HepG2 (cell line): ENCODE results near the gene IZUMO4. TPM values are rescaled to one million over a fixed set of nuclear protein-coding genes. Genes with fewer than 3 reads are reported as not detected.

Experiments
- ADNP ChIP-seq: sonication (generic); formaldehyde crosslinking; IDR thresholded peaks from 2 replicates; pipeline ENCODE4 v1.4.0; 2020; ENCODE audit warnings: missing genetic modification reagents
- EEA1 ChIP-seq: sonication (generic); formaldehyde crosslinking; IDR thresholded peaks from 2 replicates; pipeline ENCODE4 v1.5.1; 2020; ENCODE audit warnings: mild to moderate bottlenecking, missing genetic modification reagents, borderline replicate concordance
- EP300 ChIP-seq, 3 experiments: sonication (generic) in 1 of 3; formaldehyde crosslinking in 1 of 3; IDR thresholded peaks; 2 replicates each; pipeline versions ENCODE4 v1.5.1 to v1.6.1; 2011 to 2020; ENCODE audit warnings: low read depth in 2 of 3, low read length in 2 of 3, borderline replicate concordance in 1 of 3, improper control_type of control experiment in 1 of 3, mild to moderate bottlenecking in 1 of 3, missing genetic modification reagents in 1 of 3, moderate library complexity in 1 of 3
- HHEX ChIP-seq: IDR thresholded peaks from 2 replicates; pipeline ENCODE4 v1.6.1; 2016; ENCODE audit warnings: control low read depth
- KDM5B ChIP-seq: sonication (generic); formaldehyde crosslinking; IDR thresholded peaks from 2 replicates; pipeline ENCODE4 v1.4.0; 2020; ENCODE audit warnings: missing genetic modification reagents, mild to moderate bottlenecking, borderline replicate concordance
- NFKB2 ChIP-seq: sonication (generic); formaldehyde crosslinking; IDR thresholded peaks from 2 replicates; pipeline ENCODE4 v1.4.0; 2020; ENCODE audit warnings: missing genetic modification reagents, borderline replicate concordance
- NFYB ChIP-seq: sonication (generic); formaldehyde crosslinking; IDR thresholded peaks from 2 replicates; pipeline ENCODE4 v1.4.0; 2020; ENCODE audit warnings: missing genetic modification reagents
- NONO ChIP-seq, 2 experiments: fragments of 450-650 bp in 1 of 2; sonication (generic) in 1 of 2; formaldehyde crosslinking in 1 of 2; IDR thresholded peaks in 1 of 2; conservative IDR thresholded peaks in 1 of 2; 2 replicates each; pipeline versions ENCODE4 v1.6.1 to v1.8.0; 2017 to 2022; ENCODE audit warnings: mild to moderate bottlenecking in 1 of 2, missing genetic modification reagents in 1 of 2, moderate library complexity in 1 of 2
- PRPF4 ChIP-seq: fragments of 200-400 bp; formaldehyde crosslinking; IDR thresholded peaks from 2 replicates; pipeline ENCODE4 v1.6.1; 2016; ENCODE audit warnings: low read length, low read depth; ENCODE audit not compliant: poor library complexity, severe bottlenecking
- SIN3A ChIP-seq: IDR thresholded peaks from 2 replicates; pipeline ENCODE4 v1.6.1; 2011; ENCODE audit warnings: low read depth, mild to moderate bottlenecking, control low read depth, low read length, borderline replicate concordance
- SP4 ChIP-seq: sonication (generic); formaldehyde crosslinking; IDR thresholded peaks from 2 replicates; pipeline ENCODE4 v1.8.1; 2023; ENCODE audit warnings: mild to moderate bottlenecking, missing genetic modification reagents
- SUZ12 ChIP-seq: fragments of 150-350 bp; IDR thresholded peaks from 2 replicates; pipeline ENCODE4 v1.6.1; 2014; ENCODE audit warnings: low read depth, low read length
- ZBTB3 ChIP-seq: sonication (generic); formaldehyde crosslinking; IDR thresholded peaks from 2 replicates; pipeline ENCODE4 v1.4.0; 2020; ENCODE audit warnings: low read depth, mild to moderate bottlenecking, moderate library complexity, missing genetic modification reagents, borderline replicate concordance
- ZKSCAN1 ChIP-seq: fragments of 150-350 bp; IDR thresholded peaks from 2 replicates; pipeline ENCODE4 v1.6.1; 2014; ENCODE audit warnings: low read length
- ZKSCAN8 ChIP-seq: IDR thresholded peaks from 2 replicates; pipeline ENCODE4 v1.6.1; 2016; ENCODE audit warnings: borderline replicate concordance, missing genetic modification reagents, missing compliant biosample characterization
- ZNF124 ChIP-seq: sonication (generic); formaldehyde crosslinking; IDR thresholded peaks from 2 replicates; pipeline ENCODE4 v1.4.0; 2020; ENCODE audit warnings: missing genetic modification reagents
- ZNF33B ChIP-seq: sonication (generic); formaldehyde crosslinking; IDR thresholded peaks from 2 replicates; pipeline ENCODE4 v1.5.1; 2020; ENCODE audit warnings: mild to moderate bottlenecking, missing genetic modification reagents
- ZNF432 ChIP-seq: sonication (generic); formaldehyde crosslinking; IDR thresholded peaks from 2 replicates; pipeline ENCODE4 v1.5.0; 2020; ENCODE audit warnings: missing genetic modification reagents, mild to moderate bottlenecking, borderline replicate concordance
- ZNF460 ChIP-seq: sonication (generic); formaldehyde crosslinking; IDR thresholded peaks from 2 replicates; pipeline ENCODE4 v1.5.1; 2020; ENCODE audit warnings: missing genetic modification reagents, mild to moderate bottlenecking, borderline replicate concordance
- ZNF501 ChIP-seq: sonication (generic); formaldehyde crosslinking; IDR thresholded peaks from 2 replicates; pipeline ENCODE4 v1.5.1; 2020; ENCODE audit warnings: mild to moderate bottlenecking, moderate library complexity, missing genetic modification reagents
- ZNF530 ChIP-seq: sonication (generic); formaldehyde crosslinking; IDR thresholded peaks from 2 replicates; pipeline ENCODE4 v1.5.0; 2020; ENCODE audit warnings: low read depth, mild to moderate bottlenecking, missing genetic modification reagents
- ZSCAN25 ChIP-seq: sonication (generic); formaldehyde crosslinking; IDR thresholded peaks from 2 replicates; pipeline ENCODE4 v1.8.0; 2022; ENCODE audit warnings: mild to moderate bottlenecking, missing genetic modification reagents
- ZSCAN9 ChIP-seq: IDR thresholded peaks from 2 replicates; pipeline ENCODE4 v1.6.1; 2016; ENCODE audit warnings: borderline replicate concordance
- polyA plus RNA-seq, 8 experiments: library from polyadenylated mRNA; depleted of rRNA in 3 of 8; stranded (reverse) in 7 of 8; unstranded in 1 of 8; fragments of >200 nt; fragmentation: Illumina TruSeq in 4 of 8; extraction: Trizol in 4 of 8; gene quantifications; 2 replicates each; pipeline versions ENCODE4 v1.2.1 to v1.2.3, GENCODE V29; 2011 to 2016; ENCODE audit warnings: low read depth in 4 of 8, missing spikeins in 1 of 8, mixed read lengths in 1 of 8; ENCODE audit not compliant: insufficient read depth in 1 of 8
- total RNA-seq, 5 experiments: library from RNA; depleted of rRNA; stranded (reverse); fragments of >200 nt; fragmentation: Illumina TruSeq; extraction: Trizol; gene quantifications; 2 replicates each; pipeline ENCODE4 v1.2.3, GENCODE V29; 2016; ENCODE audit warnings: low read depth in 1 of 5
- TF ChIP-seq, protein P1 (sequence below): sonication (generic); formaldehyde crosslinking; IDR thresholded peaks from 2 replicates; pipeline ENCODE4 v1.4.0; 2020; ENCODE audit warnings: missing genetic modification reagents
- TF ChIP-seq, protein P2 (sequence below): sonication (generic); formaldehyde crosslinking; IDR thresholded peaks from 2 replicates; pipeline ENCODE4 v1.5.0; 2020; ENCODE audit warnings: missing genetic modification reagents

The IZUMO4 gene
- total and polyA plus RNA-seq, 2 of the 13 experiments (the other 11 are each of a cell fraction or from before 2014, with no cell fraction given): 0.77 to 3.9 TPM

GRCh38 chr19:2064788-2065524 is 31.8 kb upstream of the IZUMO4 start (continued):
- no peak for TF ChIP-seq SUZ12
- no peak for TF ChIP-seq EEA1
- no peak for TF ChIP-seq NONO (IDR thresholded peaks at IDR 0.05)
- TF ChIP-seq NONO (CRISPR knock-in tag; conservative IDR thresholded peaks at IDR 0.05): no peak
- TF ChIP-seq NFKB2 (CRISPR knock-in tag): no peak; the same call in none of the 2 replicates
- no peak for TF ChIP-seq SIN3A
- 0 out of 2 replicates have a peak, but pooled peaks have one; percentile 27 for TF ChIP-seq ADNP (CRISPR knock-in tag)
- no peak for TF ChIP-seq ZNF124 (CRISPR knock-in tag)
- TF ChIP-seq, protein P1, sequence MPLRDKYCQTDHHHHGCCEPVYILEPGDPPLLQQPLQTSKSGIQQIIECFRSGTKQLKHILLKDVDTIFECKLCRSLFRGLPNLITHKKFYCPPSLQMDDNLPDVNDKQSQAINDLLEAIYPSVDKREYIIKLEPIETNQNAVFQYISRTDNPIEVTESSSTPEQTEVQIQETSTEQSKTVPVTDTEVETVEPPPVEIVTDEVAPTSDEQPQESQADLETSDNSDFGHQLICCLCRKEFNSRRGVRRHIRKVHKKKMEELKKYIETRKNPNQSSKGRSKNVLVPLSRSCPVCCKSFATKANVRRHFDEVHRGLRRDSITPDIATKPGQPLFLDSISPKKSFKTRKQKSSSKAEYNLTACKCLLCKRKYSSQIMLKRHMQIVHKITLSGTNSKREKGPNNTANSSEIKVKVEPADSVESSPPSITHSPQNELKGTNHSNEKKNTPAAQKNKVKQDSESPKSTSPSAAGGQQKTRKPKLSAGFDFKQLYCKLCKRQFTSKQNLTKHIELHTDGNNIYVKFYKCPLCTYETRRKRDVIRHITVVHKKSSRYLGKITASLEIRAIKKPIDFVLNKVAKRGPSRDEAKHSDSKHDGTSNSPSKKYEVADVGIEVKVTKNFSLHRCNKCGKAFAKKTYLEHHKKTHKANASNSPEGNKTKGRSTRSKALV (CRISPR knock-in tag): 0 out of 2 replicates have a peak, but pooled peaks have one; percentile 30
- TF ChIP-seq SP4 (CRISPR knock-in tag): 0 out of 2 replicates have a peak, but pooled peaks have one; percentile 32
- no peak for TF ChIP-seq ZNF432 (CRISPR knock-in tag)
- TF ChIP-seq ZKSCAN8 (CRISPR knock-in tag): no peak
- no peak for TF ChIP-seq EP300 (IDR thresholded peaks at IDR 0.05; ENCODE audit: low read depth in 2 of 2, low read length in 2 of 2)
- TF ChIP-seq EP300 (CRISPR knock-in tag; IDR thresholded peaks at IDR 0.05; ENCODE audit: borderline replicate concordance): no peak
- TF ChIP-seq ZBTB3: no peak; the same call in 1 of the 2 replicates
- no peak for TF ChIP-seq NFYB (CRISPR knock-in tag)
- TF ChIP-seq ZNF501 (CRISPR knock-in tag): peak; percentile 72; the same call in 1 of the 2 replicates
- no peak for TF ChIP-seq ZKSCAN1
- no peak for TF ChIP-seq HHEX (CRISPR knock-in tag)
- TF ChIP-seq KDM5B (CRISPR knock-in tag): no peak; the same call in 1 of the 2 replicates
- TF ChIP-seq, protein P2, sequence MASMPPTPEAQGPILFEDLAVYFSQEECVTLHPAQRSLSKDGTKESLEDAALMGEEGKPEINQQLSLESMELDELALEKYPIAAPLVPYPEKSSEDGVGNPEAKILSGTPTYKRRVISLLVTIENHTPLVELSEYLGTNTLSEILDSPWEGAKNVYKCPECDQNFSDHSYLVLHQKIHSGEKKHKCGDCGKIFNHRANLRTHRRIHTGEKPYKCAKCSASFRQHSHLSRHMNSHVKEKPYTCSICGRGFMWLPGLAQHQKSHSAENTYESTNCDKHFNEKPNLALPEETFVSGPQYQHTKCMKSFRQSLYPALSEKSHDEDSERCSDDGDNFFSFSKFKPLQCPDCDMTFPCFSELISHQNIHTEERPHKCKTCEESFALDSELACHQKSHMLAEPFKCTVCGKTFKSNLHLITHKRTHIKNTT (CRISPR knock-in tag): no peak
- TF ChIP-seq ZNF460 (CRISPR knock-in tag): no peak
- TF ChIP-seq ZNF33B (CRISPR knock-in tag): 0 out of 2 replicates have a peak, but pooled peaks have one; percentile 61
- no peak for TF ChIP-seq ZSCAN9 (CRISPR knock-in tag)
- no peak for TF ChIP-seq PRPF4
- 0 out of 2 replicates have a peak, but pooled peaks have one; percentile 28 for TF ChIP-seq ZSCAN25 (CRISPR knock-in tag)
- TF ChIP-seq ZNF530 (CRISPR knock-in tag): no peak
